Measurements from ENCODE around the gene MAN1C1.

MAN1C1 gene

DNA sequence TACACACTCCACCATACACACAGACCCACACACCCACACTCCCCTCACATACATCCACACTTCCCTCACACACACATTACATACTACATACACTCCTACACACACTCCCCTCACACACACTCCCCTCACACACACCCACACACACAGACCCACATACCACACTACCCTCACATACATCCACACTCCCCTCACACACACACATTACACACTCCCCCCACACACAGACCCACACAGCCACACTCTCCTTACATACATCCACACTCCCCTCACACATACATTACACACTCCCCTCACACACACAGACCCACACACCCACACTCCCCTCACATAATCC lies 150.8 kb downstream of the MAN1C1 start:
- DNase-seq, result no peak

DNA sequence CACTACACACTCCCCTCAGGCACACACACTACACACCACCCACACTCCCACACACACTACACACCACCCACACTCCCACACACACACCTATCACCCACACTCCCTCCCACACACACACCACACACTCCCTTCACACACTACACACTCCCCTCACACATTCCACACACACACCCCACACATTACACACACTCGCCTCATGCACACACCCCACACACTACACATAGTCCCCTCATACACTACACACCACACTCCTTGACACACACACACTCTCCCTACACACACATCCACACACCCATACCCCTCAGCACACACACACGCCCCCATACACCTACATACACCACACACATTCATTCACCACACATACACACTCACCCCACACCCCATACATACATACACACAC lies 152.4 kb downstream of the MAN1C1 start:
- no peak for DNase-seq

DNA sequence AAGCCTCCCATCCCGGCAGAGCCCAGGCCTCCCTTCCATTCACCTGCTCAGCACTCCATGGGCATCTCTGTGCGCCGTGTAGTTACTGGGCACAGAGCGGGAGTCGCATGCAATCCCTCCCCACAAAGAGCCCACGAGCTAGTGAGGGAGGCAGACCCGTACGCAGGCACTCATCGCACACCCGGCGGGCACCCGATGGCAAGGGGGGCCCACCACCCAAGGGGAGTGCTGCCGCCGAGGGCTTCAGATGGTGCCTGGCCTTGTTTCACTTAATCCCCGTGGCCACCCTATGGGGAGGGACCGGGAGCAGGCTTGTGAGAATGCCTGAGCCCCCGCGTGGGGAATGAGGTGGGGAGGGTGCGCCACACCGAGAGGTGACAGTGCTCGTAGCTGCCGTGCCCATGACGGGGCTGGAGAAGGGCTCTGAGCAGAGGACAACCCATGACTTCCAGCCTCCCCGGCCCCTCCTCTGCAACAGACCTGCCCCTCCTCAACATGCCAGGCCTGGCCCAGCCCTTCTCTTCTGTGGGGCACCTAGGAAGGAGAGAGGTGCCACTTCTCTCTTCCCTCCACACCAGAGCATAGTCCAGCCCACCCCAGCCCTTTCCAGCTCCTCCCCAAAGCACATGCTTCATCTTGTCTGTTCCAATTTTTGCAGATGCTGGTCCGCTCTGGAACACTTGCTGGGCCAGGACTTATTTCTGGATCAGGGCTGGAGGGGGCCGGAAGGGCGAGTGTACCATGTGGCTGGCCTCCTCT lies 153.2 kb downstream of the MAN1C1 start:
- no peak for DNase-seq

DNA sequence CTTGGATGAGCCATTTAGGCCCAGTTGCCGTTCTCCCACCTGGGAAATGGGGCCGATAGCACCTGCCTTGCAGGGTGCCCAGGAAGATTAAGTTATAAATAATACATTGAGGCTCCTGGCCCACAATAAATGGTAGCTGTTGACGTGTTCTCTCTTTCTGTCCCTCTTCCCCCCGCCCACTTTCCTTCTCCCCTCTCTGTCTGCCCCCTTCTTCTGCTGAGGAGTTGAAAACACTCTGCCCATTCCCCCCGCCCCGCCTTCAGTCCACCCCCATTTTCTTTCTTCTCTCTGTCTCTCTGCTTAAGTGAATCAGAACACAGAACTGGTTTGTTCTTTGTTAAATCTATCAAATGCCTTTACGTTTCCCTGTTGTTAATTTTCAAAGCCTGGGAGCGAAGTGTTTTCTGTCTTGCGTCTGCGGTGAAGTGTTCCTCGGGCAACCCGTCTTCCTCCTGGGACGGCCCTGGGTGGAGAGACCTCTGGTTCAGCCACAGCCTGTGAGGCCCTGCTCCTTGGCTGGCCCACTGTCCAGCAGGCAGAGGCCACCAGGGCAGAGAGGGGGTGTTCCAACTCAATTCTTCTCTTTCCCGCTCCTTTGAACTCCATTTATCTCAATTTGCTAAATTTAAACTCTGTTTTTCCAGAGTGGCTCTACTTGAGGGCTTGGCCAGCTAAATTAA lies 154.1 kb downstream of the MAN1C1 start:
- no peak for DNase-seq

DNA sequence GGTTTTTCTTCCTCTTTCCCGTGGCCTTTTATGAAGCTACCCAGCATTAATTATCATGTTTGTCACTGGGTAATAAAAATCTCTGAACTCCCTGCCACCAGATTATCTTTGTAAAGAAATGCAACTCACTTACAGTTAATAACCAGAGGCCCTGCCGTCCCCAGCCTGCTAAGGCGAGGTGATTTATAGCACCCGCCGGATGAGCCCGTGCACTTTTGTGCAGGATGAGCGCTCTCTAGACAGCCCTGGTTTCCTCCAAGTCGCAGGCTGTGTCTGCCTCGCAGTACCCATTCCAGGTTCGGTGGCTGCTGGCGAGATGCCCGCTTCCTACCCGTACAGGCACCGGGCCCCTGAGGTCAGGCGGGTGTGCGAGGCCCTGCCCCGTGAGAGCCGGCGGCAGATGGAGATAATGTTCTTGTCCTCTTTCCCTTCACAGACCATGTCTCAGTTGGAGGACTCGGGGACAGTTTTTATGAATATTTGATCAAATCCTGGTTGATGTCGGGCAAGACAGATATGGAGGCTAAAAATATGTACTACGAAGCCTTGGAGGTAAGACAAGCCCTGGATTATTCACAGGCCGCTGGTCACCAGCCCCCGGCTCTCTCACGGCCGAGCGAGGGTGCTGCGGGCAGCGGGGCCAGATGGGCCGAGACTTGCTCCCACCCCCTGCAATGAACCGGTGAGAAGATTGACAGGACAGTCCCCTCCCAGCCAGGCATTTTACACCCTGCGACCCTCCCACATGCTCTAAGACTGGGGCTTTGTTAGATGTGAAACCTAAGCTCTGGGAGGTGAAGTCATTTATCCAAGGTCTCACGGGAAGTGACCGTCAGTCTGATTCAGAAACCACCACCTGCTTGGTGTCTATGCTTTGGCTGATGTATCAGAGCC lies 154.9 kb downstream of the MAN1C1 start:
- DNase-seq, result no peak

DNA sequence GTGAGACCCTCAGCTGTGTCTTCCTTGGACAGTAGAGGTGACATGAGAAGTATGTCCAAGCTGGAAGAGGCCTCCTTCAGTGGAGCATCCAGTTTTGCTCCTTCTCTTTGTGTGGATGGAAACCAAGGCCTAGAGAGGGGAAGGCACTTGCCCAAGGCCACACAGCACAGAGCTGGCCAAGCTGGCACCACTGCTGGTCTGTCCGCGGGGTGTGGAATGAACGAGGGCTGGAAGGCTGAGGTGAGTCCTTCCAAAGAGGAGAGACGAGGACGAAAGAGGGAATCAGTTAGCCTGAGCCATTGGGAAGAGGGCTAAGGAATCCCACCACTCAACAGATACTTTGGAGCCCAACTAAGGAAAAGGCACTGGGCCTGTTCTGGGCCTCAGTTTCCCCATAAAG lies 155.6 kb downstream of the MAN1C1 start:
- no peak for DNase-seq

DNA sequence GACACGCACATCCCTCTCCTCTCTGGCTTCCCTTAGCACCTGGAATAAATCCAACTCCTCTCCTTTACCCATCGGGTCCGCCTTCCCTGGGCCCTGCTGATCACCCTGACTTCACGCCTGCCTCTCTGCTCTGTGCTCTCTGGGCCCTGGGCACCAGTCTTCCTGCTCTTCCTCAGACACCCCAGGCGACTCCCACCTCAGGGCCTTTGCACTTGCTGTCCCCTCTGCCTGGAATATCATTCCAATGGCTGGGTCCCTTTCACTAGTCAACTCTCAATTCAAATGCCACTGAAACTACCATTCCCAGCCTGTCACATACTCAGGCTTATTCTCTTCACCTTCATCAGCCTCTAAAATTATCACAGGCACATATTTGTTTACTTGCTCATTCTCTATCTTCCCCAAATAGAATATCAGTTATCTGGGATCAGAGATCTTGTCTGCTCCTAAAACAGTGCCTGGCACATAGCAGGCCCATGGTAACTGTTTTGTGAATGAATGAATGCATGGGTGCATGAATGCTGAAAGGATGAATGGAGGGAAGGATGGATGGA lies 156.2 kb downstream of the MAN1C1 start:
- no peak for DNase-seq

DNA sequence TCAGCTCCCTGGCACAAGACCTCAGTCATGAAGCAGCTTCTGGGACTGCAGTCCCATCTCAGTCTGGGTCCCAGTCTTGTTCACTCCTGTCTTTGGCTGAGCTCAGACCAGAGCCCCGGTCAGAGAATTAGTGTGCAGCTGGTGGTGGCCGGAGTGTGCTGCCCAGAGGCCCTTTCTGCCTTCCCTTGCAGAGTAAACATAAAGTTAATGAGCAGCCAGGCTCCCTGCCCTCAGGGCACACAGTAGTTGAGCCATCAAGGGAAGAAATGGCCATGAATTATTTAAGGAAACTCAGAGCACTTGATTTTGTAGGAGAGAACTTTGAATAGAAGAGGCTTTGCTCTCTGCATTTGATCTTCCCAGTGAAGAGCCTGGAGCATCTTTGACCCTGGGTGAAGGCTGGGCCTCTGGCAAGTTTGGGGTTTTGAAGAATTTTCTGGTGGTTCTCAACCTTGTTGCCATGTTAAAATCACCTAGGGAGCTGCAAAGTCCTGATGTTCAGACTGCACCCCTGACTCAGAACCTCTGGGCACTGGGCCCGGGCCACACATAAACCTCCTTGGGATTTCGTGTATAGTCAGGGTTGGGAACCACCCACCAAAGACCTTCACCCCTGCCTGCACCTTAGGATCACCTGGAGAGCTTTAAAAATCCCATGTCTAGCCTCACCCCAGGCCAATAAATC lies 157.0 kb downstream of the MAN1C1 start:
- DNase-seq, result no peak

DNA sequence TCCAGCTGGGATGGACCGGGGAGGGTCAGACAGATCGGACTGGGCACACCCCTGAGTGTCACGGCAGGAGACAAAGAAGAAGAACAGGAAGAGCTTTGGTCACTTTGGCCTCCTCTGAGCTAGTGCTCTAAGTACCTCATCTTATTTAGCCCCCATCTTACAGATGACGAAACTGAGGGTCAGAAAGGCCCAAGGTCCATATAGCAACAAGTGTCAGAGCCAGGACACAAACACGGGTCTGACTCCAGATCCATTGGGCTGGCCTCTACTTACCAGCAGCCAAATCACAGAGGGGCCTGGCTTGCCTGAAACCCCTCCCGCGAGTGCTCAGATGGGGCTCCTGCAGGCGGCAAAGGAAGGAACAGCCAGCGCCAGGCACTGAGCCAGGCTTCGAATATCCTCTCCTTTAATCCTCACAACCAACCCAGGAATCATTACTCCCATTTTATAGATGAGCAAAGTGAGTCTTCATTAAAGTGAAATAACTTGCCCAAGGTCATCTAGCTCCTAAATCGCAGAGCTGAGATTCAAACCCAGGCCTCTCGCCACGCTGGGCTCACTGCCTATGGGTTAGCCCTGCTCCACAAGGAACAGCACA lies 157.7 kb downstream of the MAN1C1 start:
- no peak for DNase-seq

DNA sequence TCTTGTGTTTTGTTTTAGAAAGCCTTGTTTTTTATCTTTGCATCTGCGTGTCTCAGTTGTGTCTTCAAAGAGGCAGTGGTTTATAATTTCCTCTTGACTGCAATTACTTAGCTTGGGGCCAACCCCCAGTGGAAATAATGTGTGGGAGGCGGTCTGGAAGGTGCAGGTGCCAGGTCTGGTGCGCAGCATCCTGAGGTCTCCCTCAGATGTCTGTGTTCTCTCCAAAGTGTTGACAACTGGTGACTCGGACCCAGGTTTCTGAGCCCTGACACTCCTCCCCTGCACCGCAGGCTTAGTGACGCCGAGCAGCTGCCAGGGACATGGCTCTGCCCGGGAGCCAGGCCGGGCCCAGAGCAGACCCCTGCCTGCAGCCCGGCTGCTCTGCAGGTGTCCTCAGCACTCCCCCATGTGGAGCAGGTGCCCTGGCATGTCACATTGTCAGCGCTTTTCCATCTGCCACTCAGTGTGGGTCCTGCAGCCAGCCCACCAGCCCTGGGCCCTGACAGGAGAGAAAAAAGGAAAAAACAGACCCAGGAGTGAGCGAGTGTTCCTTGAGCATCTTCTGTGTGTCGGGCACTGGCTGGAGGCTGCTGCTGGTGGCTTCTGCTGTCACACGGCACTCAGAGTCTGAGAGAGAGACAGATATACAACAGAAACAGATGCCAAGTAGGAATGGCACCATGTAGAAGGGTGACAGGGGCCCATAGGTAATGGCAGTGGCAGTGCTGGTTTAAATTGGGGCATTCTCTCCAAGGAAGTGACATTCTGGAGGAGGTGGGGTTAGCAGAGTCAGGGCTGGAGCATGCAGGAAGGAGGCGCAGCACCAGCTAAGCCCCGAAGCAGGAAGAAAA lies 158.6 kb downstream of the MAN1C1 start:
- DNase-seq, result no peak

DNA sequence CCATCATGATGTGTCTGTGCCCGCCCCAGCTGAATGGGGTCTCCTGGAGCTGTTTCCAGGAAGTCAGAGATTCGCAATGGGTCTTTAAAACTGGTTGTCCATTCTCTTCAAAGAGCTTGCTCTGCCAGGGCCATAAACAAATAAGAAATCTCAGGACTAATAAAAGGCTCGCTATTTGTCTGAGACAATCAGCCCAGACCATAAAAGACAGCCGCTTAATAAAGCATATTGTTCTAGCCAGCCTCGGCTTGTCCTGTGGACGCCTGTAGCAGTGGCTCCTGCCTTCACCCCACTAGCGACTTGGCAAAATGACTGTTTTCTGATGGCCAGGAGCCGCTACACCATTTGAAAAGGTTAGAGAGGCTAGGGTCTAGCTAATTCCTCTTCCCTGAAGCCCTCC lies 162.8 kb downstream of the MAN1C1 start:
- no peak for DNase-seq

DNA sequence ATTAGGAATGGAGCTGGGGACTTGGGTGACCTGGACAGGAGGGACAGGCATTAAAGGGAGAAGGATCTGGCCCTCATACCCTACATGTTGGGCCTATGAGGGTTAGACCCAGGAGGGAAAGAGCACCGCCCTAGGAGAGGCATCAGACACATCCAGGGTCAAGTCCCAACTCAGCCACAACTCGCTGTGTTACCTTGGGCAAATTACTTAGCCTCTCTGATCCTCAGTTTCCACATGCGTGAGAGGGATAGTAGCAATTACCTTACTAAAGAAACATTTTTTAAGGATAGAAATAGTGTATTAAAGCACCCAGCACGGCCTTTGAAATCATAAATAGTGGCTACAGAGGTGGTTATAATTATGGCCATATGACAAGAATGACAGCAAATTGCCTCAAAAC lies 163.3 kb downstream of the MAN1C1 start:
- DNase-seq, result no peak

DNA sequence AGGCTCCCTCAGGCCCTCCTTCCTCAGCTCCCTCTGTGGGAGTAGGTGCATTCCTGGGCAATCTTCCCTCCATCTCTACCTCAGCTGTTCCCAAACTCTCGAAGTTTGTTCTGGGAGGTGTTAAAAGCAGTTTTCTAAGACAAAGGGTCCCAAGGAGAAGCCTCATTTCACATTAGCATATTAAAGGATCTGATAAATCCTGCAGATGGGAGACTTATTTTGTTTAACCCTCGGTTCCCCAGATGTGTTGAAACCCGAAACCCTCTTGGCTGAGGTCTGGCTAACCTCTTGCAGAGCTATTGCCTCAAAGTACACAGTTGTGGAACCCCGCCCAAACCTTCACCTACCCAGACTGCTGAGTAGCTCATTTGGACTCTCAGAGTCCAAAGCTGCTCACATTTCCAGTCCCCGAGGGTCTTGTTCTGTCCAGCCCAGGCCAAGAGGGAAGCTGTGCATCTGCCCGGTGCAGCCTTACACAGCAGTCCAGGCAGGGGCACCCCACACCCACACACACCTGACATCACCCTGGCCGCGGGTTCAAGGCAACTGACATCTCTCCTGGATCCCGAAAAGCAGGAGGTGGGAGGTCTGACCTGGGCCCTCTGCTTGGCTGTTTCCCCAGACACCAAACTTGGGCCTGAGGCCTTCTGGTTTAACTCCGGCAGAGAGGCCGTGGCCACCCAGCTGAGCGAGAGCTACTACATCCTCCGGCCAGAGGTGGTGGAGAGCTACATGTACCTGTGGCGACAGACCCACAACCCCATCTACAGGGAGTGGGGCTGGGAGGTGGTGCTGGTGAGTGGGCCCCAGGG lies 163.9 kb downstream of the MAN1C1 start:
- no peak for DNase-seq

DNA sequence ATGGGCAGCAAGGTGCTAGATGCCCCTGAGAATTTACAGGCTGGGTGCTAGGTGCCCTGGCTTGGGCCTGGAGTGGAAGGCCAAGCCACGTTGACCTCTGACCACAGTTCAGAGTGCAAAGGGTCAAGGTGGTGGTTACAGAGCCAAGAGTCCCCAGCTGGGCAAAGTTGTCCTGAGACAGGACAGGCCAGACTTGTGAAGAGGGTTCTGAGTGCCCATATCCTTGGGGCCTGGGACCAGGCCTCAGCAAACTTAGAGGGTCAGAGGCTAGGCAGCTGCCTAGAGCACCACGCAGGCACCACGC lies 164.5 kb downstream of the MAN1C1 start:
- DNase-seq, result no peak

DNA sequence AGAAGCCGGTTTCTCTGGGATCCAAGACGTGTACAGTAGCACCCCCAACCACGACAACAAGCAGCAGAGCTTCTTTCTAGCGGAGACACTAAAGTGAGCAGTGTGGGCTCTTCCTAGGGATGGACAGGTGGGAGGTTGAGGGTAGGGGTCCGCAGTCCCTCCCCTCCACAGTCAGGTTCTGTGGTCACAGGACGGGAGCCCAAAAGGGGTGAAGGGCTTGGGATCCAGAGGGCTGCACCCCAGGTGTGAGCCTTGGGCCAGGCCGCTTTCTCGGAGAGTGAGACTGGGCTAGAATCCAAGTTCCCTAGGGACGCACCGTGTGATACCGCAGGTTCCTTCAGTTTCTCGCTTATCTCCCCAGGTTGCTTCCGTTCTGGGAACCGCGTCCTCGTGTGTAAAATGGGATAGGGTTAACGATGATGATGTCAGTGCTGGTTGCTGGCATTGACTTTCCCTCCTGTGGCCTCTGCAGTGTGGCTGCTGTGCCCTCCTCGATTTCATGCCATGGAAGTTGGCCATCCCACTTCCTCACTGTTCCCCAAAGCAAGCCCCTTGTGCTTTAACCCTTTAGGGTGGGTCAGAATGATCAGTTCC lies 166.1 kb downstream of the MAN1C1 start:
- DNase-seq, result peak; percentile 42

DNA sequence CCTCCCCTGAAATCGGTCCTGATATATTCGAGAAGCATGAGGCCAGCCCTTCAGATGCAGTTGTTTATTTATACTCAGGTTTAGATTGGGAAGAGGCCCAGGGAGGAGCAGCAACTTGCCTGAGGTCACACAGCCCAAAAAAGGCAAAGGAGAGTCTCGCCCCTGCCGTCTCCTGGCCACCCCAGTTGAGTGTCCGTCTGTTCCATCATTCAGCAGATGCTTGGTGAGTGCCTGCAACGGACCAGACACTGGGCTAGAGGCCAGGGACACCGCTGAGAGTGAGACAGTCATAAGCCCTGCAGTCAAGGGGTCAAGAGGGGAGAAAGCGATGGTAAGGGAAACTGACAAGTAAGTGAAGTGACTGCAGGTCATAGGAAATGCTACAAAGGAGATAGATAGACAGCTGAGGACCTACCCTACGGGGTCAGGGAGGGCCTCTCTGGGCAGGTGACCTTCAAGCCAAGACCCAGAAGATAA lies 168.0 kb downstream of the MAN1C1 start:
- no peak for DNase-seq

DNA sequence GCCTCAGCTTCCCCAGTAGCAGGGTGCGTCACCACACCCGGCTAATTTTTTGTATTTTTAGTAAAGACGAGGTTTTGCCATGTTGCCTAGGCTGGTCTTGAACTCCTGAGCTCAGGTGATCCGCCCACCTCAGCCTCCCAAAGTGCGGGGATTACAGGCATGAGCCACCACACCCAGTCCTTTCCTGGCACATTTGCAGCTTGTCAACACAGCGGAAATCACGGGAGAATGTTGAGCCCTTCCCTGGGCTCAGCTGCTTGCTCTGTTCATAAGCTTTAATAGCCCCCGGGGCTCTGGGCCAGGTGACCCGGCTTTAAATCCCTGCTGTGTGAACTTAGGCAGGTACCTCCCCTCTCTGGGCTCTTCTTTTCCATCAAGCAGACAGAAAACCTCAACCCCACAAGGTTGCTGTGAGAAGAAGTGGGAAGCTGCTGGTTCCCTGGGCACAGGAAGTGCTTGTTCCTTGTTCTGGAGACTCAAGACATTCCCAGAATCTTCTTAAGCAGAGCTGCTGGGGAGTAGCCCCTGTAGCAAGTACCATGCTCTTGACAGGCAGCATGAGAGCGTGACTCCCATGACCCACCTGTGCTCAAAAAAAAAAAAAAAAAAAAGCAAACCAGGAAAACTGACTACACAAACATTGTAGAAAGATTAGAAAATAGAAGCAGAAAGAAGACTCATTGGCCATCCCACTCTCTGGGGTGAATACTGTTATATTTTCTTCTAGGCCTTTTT lies 168.9 kb downstream of the MAN1C1 start:
- DNase-seq, result no peak

DNA sequence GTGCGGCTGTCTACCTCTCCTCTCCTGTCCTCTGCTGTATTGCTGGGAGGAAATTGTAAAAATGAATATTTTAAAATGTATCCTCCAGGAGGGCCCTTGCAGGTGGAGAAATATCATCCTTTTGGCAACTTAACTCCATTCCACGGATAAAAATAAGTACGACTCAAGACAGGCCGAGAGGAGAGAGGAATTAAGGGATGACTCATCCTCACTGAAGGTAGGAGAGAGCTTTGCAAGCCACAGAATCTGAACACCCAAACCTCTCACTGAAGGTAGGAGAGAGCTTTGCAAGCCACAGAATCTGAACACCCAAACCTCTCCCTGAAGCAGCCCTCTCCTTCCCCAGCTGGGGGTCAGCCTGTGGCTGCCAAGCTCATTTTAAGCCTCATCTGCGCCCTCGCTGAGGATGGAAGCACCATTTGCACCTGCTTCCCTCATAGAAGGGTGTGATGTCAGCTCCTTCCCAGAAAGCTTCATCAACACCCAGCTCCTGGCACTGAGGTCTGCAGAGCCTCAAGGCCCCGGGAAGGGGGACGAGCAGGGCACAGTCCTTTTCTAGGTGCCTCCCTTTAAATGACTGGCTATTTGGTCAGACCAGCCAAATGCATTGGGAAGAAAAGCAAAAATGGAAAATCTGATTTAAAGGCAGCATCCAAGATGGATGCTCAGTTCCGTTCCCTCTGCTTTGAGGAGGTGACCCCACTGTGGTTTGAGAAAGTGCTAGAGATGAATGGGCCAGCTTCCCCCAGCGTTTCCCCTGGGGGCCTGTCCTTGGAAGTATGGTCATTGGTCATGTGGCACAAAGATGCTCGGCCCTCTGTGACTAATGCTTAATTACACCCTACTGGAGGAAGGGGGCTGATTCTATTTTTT lies 170.5 kb downstream of the MAN1C1 start:
- DNase-seq, result no peak

Measured in OCI-M1 (cell line).